ENCODE results near the gene CDC14B.

DNA sequence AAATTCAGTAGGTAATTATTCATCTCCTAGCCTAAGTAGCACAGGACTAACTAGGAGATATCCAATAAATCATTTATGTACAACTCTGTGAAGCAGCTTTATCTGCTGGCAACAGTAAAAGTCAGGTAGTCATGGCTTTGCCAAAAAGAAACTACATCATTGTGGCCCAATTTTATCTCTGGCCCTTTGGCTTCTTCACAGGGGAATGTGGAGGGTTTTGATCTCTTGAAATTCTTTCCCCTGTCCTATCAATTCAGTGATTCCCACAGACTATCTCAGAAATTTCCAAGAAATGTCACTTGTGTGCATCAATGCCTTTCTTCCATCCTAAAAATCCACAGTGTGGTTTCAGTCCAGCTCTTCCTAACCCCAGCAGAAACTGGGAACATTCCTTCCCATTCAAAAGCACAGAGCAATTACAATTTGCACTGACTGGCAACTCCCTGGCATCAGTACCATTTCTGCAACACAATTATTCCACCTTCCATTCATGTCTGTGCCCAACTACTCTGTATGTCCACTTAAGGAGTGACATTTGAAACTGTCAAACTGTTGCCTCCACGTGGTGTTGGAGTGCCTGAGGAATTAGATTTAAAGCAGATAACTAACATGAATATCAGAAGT, 6.6 kb downstream of the CDC14B start:
- TF ChIP-seq, protein P1, sequence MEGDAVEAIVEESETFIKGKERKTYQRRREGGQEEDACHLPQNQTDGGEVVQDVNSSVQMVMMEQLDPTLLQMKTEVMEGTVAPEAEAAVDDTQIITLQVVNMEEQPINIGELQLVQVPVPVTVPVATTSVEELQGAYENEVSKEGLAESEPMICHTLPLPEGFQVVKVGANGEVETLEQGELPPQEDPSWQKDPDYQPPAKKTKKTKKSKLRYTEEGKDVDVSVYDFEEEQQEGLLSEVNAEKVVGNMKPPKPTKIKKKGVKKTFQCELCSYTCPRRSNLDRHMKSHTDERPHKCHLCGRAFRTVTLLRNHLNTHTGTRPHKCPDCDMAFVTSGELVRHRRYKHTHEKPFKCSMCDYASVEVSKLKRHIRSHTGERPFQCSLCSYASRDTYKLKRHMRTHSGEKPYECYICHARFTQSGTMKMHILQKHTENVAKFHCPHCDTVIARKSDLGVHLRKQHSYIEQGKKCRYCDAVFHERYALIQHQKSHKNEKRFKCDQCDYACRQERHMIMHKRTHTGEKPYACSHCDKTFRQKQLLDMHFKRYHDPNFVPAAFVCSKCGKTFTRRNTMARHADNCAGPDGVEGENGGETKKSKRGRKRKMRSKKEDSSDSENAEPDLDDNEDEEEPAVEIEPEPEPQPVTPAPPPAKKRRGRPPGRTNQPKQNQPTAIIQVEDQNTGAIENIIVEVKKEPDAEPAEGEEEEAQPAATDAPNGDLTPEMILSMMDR (IDR thresholded peaks at IDR 0.05) = no peak
- no peak for TF ChIP-seq POLR2A (IDR thresholded peaks at IDR 0.05)
